NCI-H2196 treated with DMSO at 0.1 percent for 48 hours (cell line): ENCODE measurements around the gene GABRG3.

Experiments
- DNase-seq: peaks from one replicate; lab custom pipeline; 2025; ENCODE audit not compliant: unreplicated experiment; lab: John Stamatoyannopoulos, UW

The GABRG3 gene

GRCh38 chr15:27490867-27491595, 520.0 kb downstream of the GABRG3 start:
- no peak for DNase-seq

GRCh38 chr15:27491666-27492621, 521.0 kb downstream of the GABRG3 start:
- DNase-seq, result no peak

- DNase-seq, result peak; percentile 34
These were observed 525.0 kb downstream of the GABRG3 start for GRCh38 chr15:27495963-27496459.

GRCh38 chr15:27498700-27499099, 527.7 kb downstream of the GABRG3 start:
- no peak for DNase-seq

GRCh38 chr15:27499191-27499590, 528.2 kb downstream of the GABRG3 start:
- no peak for DNase-seq

GRCh38 chr15:27499719-27500118, 528.7 kb downstream of the GABRG3 start:
- DNase-seq, result no peak

- no peak for DNase-seq
These were observed 529.2 kb downstream of the GABRG3 start for GRCh38 chr15:27500206-27500605.

- no peak for DNase-seq
These were observed 535.8 kb downstream of the GABRG3 start for GRCh38 chr15:27506752-27507151.

GRCh38 chr15:27509014-27509413, 538.0 kb downstream of the GABRG3 start:
- DNase-seq, result no peak

GRCh38 chr15:27512281-27513001, 541.5 kb downstream of the GABRG3 start:
- DNase-seq, result no peak

GRCh38 chr15:27514526-27514925, 543.5 kb downstream of the GABRG3 start:
- DNase-seq, result no peak

- no peak for DNase-seq
These were observed 556.6 kb downstream of the GABRG3 start for GRCh38 chr15:27527490-27528067.

- DNase-seq, result no peak
These were observed 558.4 kb downstream of the GABRG3 start for GRCh38 chr15:27529399-27529798.

GRCh38 chr15:27530994-27531393, 560.0 kb downstream of the GABRG3 start:
- no peak for DNase-seq

- DNase-seq, result no peak
These were observed 561.4 kb downstream of the GABRG3 start for GRCh38 chr15:27532358-27532757.

GRCh38 chr15:27535445-27536129, 564.6 kb downstream of the GABRG3 start:
- DNase-seq, result no peak

- no peak for DNase-seq
These were observed 567.3 kb downstream of the GABRG3 start for GRCh38 chr15:27538325-27538724.

- DNase-seq, result no peak
These were observed 570.6 kb downstream of the GABRG3 start for GRCh38 chr15:27541581-27541980.

GRCh38 chr15:27545494-27546255, 574.7 kb downstream of the GABRG3 start:
- DNase-seq, result no peak

GRCh38 chr15:27549746-27550145, 578.8 kb downstream of the GABRG3 start:
- no peak for DNase-seq
